Thoracic aorta (tissue), 2 donors: ENCODE measurements around the gene AR. TPM values are rescaled to one million over a fixed set of nuclear protein-coding genes. Genes with fewer than 3 reads are reported as not detected.

Experiments
- ATAC-seq: fragments of 150-250 bp; one replicate; pipeline ENCODE4 v1.8.0; 2017; ENCODE audit warnings: low read depth; ENCODE audit not compliant: insufficient number of reproducible peaks, low FRiP score
- DNase-seq: peaks from one replicate; pipeline ENCODE4 v3.0.0-alpha.2; 2020; ENCODE audit warnings: low spot score
- H3K27ac ChIP-seq, 2 donors: fragments of 200-600 bp; sonication (generic); 1 replicate in 1 of 2; 2 replicates in 1 of 2; pipeline ENCODE4 v1.5.1; 2016; ENCODE audit warnings: mild to moderate bottlenecking in 2 of 2, moderate library complexity in 2 of 2
- H3K27me3 ChIP-seq: fragments of 200-600 bp; sonication (generic); replicated peaks from 2 replicates; pipeline ENCODE4 v1.6.0; 2016; ENCODE audit warnings: mild to moderate bottlenecking; ENCODE audit not compliant: insufficient read depth
- H3K36me3 ChIP-seq: fragments of 200-600 bp; sonication (generic); one replicate; pipeline ENCODE4 v1.5.1; 2016
- H3K4me1 ChIP-seq, 2 donors: fragments of 200-600 bp; sonication (generic); 1 replicate in 1 of 2; 2 replicates in 1 of 2; pipeline versions ENCODE4 v1.5.1 to v1.6.0; 2016; ENCODE audit warnings: low read depth in 2 of 2, mild to moderate bottlenecking in 1 of 2; ENCODE audit not compliant: control insufficient read depth in 1 of 2
- H3K4me3 ChIP-seq: fragments of 200-600 bp; sonication (generic); 2 replicates; pipeline ENCODE4 v1.5.1; 2016; ENCODE audit warnings: mild to moderate bottlenecking
- H3K9me3 ChIP-seq: fragments of 200-600 bp; sonication (generic); 2 replicates; pipeline ENCODE4 v1.5.1; 2016
- total RNA-seq, 2 donors: library from RNA; depleted of rRNA; stranded (reverse); fragments of >200 nt; gene quantifications; one replicate each; pipeline versions ENCODE4 v1.1.0 to v1.2.3, GENCODE V29; 2016
- TF ChIP-seq, protein P1 (sequence below): fragments of 200-600 bp; sonication (generic); IDR thresholded peaks from one replicate; pipeline ENCODE4 v1.5.1; 2019; ENCODE audit warnings: antibody characterized with exemption

Gene AR
- total RNA-seq, 2 donors from 2014 or later: 18.3 to 22.0 TPM

DNA sequence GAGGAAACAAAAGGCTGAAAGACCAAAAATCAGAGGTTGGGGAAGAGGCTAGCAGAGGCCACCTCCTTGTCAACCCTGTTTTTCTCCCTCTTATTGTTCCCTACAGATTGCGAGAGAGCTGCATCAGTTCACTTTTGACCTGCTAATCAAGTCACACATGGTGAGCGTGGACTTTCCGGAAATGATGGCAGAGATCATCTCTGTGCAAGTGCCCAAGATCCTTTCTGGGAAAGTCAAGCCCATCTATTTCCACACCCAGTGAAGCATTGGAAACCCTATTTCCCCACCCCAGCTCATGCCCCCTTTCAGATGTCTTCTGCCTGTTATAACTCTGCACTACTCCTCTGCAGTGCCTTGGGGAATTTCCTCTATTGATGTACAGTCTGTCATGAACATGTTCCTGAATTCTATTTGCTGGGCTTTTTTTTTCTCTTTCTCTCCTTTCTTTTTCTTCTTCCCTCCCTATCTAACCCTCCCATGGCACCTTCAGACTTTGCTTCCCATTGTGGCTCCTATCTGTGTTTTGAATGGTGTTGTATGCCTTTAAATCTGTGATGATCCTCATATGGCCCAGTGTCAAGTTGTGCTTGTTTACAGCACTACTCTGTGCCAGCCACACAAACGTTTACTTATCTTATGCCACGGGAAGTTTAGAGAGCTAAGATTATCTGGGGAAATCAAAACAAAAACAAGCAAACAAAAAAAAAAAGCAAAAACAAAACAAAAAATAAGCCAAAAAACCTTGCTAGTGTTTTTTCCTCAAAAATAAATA lies 179.9 kb downstream of the AR start:
- TF ChIP-seq, protein P1, sequence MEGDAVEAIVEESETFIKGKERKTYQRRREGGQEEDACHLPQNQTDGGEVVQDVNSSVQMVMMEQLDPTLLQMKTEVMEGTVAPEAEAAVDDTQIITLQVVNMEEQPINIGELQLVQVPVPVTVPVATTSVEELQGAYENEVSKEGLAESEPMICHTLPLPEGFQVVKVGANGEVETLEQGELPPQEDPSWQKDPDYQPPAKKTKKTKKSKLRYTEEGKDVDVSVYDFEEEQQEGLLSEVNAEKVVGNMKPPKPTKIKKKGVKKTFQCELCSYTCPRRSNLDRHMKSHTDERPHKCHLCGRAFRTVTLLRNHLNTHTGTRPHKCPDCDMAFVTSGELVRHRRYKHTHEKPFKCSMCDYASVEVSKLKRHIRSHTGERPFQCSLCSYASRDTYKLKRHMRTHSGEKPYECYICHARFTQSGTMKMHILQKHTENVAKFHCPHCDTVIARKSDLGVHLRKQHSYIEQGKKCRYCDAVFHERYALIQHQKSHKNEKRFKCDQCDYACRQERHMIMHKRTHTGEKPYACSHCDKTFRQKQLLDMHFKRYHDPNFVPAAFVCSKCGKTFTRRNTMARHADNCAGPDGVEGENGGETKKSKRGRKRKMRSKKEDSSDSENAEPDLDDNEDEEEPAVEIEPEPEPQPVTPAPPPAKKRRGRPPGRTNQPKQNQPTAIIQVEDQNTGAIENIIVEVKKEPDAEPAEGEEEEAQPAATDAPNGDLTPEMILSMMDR: no peak
- no peaks in the 10 kb centered on the region for H3K27me3 ChIP-seq
- no peaks in the 10 kb centered on the region for H3K9me3 ChIP-seq
- H3K4me3 ChIP-seq: no peak overlapping the region
- H3K36me3 ChIP-seq: no peaks in the 10 kb centered on the region
- no peak for DNase-seq
- peaks cover 0 to 25% of the 10 kb centered on the region in 2 donors for H3K4me1 ChIP-seq
- no peak for ATAC-seq
- H3K27ac ChIP-seq: no peak overlapping the region

DNA sequence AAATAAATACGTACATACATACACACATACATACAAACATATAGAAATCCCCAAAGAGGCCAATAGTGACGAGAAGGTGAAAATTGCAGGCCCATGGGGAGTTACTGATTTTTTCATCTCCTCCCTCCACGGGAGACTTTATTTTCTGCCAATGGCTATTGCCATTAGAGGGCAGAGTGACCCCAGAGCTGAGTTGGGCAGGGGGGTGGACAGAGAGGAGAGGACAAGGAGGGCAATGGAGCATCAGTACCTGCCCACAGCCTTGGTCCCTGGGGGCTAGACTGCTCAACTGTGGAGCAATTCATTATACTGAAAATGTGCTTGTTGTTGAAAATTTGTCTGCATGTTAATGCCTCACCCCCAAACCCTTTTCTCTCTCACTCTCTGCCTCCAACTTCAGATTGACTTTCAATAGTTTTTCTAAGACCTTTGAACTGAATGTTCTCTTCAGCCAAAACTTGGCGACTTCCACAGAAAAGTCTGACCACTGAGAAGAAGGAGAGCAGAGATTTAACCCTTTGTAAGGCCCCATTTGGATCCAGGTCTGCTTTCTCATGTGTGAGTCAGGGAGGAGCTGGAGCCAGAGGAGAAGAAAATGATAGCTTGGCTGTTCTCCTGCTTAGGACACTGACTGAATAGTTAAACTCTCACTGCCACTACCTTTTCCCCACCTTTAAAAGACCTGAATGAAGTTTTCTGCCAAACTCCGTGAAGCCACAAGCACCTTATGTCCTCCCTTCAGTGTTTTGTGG lies 180.7 kb downstream of the AR start:
- H3K27ac ChIP-seq: no peak overlapping the region
- no peak for ATAC-seq
- DNase-seq: no peak

DNA sequence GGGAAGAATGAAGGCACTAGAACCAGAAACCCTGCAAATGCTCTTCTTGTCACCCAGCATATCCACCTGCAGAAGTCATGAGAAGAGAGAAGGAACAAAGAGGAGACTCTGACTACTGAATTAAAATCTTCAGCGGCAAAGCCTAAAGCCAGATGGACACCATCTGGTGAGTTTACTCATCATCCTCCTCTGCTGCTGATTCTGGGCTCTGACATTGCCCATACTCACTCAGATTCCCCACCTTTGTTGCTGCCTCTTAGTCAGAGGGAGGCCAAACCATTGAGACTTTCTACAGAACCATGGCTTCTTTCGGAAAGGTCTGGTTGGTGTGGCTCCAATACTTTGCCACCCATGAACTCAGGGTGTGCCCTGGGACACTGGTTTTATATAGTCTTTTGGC lies 181.7 kb downstream of the AR start:
- H3K36me3 ChIP-seq: no peaks in the 10 kb centered on the region
- DNase-seq: no peak
- TF ChIP-seq, protein P1: no peak

More for the DNA sequence above, 180.7 kb downstream of the AR start:
- TF ChIP-seq, protein P1: no peak
- H3K4me1 ChIP-seq: peaks cover 0 to 18% of the 10 kb centered on the region in 2 donors
- H3K36me3 ChIP-seq: no peaks in the 10 kb centered on the region
- no peaks in the 10 kb centered on the region for H3K27me3 ChIP-seq
- no peak overlapping the region for H3K4me3 ChIP-seq
- no peaks in the 10 kb centered on the region for H3K9me3 ChIP-seq

DNA sequence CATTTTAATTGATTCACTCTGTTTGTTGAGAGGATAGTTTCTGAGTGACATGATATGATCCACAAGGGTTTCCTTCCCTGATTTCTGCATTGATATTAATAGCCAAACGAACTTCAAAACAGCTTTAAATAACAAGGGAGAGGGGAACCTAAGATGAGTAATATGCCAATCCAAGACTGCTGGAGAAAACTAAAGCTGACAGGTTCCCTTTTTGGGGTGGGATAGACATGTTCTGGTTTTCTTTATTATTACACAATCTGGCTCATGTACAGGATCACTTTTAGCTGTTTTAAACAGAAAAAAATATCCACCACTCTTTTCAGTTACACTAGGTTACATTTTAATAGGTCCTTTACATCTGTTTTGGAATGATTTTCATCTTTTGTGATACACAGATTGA lies 182.2 kb downstream of the AR start:
- DNase-seq: no peak
- Histone ChIP-seq H3K36me3 (no peaks in the 10 kb centered on the region), H3K9me3 (no peaks in the 10 kb centered on the region), H3K27me3 (no peaks in the 10 kb centered on the region), H3K27ac (no peak overlapping the region), H3K4me3 (no peak overlapping the region), H3K4me1 (peaks cover 0 to 17% of the 10 kb centered on the region in 2 donors)
- TF ChIP-seq, protein P1: no peak
- ATAC-seq: no peak

More for the DNA sequence above, 181.7 kb downstream of the AR start:
- Histone ChIP-seq H3K4me1 (peaks cover 0 to 17% of the 10 kb centered on the region in 2 donors), H3K27me3 (no peaks in the 10 kb centered on the region), H3K27ac (no peak overlapping the region), H3K9me3 (no peaks in the 10 kb centered on the region), H3K4me3 (no peak overlapping the region)
- ATAC-seq: no peak

DNA sequence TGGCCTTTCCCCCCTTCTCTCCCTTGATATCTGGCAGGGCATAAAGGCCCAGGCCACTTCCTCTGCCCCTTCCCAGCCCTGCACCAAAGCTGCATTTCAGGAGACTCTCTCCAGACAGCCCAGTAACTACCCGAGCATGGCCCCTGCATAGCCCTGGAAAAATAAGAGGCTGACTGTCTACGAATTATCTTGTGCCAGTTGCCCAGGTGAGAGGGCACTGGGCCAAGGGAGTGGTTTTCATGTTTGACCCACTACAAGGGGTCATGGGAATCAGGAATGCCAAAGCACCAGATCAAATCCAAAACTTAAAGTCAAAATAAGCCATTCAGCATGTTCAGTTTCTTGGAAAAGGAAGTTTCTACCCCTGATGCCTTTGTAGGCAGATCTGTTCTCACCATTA lies 183.8 kb downstream of the AR start:
- Histone ChIP-seq H3K9me3 (no peaks in the 10 kb centered on the region), H3K36me3 (no peaks in the 10 kb centered on the region), H3K4me1 (peaks cover 0 to 8% of the 10 kb centered on the region in 2 donors), H3K27me3 (no peaks in the 10 kb centered on the region), H3K27ac (no peak overlapping the region), H3K4me3 (no peak overlapping the region)
- ATAC-seq (no peak), DNase-seq (no peak)
- TF ChIP-seq, protein P1: no peak
